GM19328 (cell line): ENCODE results near the gene RASL10B.
"Not testable (repeated sequence)": the region's sequence is repeated elsewhere in the genome, so short reads cannot be mapped to it uniquely, and the experiment has no call there.

Experiments
- ATAC-seq: cut with Tn5 transposase; IDR thresholded peaks from one replicate; pipeline ENCODE4 v1.9.1; 2021; ENCODE audit warnings: mild to moderate bottlenecking, moderate library complexity; ENCODE audit not compliant: unreplicated experiment

Gene RASL10B, protein sequence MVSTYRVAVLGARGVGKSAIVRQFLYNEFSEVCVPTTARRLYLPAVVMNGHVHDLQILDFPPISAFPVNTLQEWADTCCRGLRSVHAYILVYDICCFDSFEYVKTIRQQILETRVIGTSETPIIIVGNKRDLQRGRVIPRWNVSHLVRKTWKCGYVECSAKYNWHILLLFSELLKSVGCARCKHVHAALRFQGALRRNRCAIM

DNA sequence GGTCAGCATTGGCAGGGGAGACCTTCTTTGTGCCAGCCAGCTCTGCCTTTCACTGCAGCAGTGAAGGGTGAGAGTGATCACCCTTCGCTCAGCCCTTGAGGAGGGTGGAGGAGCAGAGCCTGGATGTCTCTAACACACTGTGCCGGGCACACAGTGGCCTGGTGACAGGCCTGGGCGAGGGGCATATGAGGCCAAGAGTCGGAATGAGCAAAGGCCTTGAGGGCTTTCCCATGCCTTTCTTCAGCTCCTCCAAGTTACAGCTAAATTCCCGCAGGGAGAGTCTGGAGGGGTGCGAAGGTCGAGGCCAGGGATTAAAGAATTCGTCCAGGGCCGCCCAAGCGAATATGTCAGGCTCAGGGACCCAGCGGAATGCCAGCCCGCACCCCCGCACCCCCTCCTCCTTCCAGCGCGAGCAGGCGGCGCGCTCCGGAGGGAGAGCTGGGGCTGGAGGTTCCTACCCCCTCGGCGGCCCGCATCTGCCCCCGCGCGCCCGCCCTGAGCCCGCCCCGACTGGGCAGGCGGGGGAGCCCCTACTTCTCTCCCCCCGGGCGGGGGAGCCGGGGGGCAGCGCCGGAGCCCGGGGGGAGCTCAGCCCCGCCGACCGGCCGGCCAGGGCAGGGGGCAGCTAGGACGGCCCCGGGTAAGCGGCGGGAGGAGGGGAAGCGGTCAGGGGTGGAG, at the start of gene RASL10B:
Gene RASL10B (plus strand): TSS at position 401 of the 678 bp plus-strand sequence. CDS start 3,546 bp downstream, outside the sequence.
- no peak for ATAC-seq

DNA sequence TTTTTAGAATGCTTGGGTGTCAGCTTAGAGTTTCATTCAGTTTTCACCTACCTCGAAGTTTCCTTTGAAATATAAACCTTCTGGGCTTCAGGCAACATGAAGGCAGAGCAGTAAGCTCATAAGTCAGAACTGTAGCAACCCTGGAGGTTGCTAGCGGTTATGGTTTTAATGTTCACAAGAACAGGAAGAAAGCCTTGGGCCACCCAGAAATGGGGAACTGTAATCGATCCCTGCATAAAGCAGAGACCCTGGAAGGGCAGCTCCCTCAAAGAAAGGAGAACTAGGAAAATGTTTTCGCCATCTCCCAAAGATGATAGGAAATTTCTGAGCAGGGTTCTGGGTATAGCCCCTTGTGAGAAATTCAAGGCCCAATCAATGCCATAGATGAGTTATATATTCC, 47.8 kb upstream of the RASL10B start:
- no peak for ATAC-seq

DNA sequence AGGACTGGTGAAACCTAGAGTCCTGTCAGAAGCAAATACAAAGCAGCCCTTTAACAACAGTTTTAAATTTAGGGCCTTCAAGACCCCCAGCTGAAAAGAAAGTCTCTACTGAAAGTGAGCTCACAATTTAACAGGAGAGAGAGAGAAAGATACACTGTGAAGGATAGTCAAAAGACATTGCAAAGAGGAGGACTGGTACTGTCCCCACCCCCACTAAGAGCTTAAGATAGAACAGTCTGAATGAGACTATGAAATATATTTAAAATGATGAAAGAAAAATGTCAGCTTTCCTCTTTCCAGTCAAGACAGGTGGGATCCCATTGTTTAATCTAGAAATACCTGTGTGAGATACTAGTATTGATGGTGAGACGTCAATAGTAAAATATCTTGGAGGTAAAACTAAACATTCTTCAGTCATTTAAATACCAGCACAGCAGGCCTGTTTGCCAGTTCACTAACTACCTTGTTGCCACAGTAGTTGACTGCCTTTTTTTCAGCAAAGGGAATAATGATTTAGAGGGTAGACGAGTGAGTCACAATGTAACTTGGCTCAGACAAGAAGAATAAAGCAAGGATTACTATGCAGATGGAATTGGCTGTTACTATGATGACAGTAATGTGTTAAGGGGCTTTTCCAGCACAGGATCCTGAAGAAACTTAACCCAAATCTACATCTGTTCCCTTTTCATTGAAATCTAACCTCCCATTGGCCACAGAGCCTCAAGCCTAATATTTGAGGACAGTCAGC, 47.2 kb upstream of the RASL10B start:
- no peak for ATAC-seq

DNA sequence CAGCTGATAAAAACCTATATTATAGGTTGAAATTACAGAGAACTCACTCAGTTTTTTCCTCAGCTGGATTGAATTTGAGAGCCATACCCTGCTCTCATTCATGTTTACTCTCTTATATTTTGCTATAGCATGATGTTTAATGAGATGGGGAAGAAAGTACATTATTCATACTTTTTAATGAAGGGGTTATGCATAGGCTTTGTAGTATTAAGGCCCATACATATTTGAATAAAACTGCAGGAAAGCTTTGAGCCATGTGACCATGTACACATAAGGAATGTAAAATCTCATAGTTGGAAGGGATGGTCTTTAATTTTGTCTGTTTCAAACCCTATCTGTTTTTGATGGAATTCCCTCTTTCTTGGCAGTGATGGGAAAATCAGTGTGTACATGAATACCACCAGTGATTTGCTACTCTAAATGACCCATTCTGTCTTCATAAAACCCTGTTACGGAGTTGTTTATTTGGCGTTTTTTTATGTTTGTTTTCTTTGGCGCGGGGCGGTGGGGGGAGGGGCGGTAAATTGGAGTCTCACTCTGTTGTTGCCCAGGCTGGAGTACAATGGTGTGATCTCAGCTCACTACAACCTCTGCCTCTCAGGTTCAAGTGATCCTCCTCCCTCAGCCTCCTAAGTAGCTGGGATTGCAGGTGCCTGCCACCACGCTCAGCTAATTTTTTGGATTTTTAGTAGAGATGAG, 38.8 kb upstream of the RASL10B start:
- no peak for ATAC-seq

DNA sequence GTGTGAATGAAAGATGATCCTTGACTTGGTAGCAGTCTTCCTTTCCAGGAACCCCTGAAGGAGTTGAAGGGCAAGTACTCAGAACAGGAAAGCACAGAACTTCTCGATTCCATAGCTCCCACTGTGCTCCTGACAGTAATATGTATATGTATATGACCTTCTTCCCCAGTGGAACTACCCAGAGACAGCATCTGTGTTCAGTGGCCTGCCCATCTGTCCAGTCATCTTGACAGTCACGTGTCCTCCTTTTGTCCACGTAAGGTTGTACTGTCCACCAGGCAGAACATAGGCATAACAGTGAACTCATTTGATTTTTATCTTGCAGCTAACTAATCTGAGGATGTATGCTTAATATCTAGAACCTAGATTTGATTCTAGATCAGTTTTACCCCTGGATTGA, 37.8 kb upstream of the RASL10B start:
- ATAC-seq = no peak

DNA sequence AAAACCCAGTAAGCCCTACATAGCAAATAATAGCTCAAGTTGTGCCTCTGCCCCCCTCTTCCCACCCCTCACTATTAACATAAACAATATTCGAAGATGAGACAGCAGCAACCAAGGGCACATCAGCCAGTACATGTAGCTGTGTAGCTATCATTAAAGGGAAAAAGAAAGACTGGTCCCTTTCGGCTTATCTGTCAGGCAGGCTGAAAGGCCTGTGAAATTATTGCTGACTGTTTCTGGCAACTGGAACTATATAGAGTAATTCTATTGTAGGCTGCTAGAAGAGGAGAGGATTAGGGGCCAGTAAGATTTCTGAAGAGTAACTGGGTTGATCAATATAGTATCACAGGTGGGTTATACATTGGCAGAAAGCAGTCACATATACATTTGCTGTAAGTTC, 36.5 kb upstream of the RASL10B start:
- ATAC-seq = no peak

DNA sequence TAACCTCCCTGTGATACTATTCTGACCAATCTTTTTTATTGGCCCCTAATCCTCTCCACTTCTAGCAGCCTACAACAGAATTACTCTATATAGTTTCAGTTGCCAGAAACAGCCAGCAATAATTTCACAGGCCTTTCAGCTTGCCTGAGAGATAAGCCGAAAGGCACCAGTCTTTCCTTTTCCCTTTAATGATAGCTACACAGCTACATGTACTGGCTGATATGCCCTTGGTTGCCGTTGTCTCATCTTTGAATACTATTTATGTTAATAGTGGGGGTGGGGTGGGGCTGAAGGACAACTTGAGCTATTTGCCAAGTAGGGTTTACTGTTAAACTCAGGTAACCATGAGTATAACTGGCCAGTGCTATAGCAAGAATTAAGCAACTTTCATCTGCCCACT, 35.8 kb upstream of the RASL10B start:
- no peak for ATAC-seq

DNA sequence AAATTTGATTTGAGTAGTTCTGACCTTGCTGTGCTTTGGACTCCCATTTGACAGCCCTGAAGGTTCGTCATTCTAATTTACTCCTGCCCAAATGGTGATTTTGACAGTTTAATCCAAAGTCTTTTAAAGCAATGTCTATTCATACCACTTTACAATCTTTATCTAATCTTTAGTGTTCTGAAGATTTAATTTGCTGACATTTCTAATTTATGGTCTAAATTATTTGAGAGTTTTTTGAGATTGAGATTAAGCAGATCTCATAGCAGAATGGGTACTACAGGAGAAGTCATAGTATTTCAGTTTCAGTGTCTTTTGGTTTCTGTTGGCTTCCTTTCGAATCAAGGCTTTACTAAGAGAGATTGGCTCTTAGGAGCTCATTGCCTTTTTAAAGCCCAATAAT, 32.6 kb upstream of the RASL10B start:
- ATAC-seq = no peak

DNA sequence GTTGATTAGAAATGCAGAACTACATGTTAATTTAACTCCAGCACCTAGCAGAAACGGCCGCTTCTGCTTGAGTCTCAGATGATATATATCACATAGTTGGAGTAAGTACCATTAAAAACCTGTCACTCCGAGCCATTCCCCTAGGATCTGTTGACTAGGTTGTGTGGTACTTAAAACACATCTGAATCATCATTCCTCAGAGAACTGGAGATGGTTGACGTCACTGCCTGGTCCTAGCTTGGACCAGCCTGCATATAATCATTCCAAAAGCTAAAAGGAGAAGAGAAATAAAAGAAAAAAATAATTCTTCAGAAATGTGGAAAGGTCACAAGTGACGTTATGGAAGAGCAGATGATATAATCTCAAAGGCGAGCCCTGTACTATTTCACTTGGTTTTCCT, 31.3 kb upstream of the RASL10B start:
- ATAC-seq = no peak

DNA sequence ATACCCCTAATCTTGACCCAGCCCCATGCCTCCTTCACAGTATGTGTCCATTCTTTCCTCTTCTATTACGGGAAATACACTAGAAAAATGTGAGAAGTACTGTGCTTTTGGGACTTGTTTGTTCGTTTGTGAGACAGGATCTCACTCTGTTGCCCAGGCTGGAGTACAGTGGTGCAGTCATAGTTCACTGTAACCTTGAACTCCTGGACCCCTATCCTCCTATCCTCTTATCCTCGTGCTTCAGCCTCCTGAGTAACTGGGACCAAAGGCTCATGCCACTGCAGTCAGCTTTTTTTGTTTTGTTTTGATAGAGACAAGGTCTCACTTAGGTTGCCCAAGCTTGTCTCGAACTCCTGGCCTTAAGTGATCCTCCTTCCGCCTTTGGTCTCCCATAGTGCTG, 29.9 kb upstream of the RASL10B start:
- no peak for ATAC-seq

DNA sequence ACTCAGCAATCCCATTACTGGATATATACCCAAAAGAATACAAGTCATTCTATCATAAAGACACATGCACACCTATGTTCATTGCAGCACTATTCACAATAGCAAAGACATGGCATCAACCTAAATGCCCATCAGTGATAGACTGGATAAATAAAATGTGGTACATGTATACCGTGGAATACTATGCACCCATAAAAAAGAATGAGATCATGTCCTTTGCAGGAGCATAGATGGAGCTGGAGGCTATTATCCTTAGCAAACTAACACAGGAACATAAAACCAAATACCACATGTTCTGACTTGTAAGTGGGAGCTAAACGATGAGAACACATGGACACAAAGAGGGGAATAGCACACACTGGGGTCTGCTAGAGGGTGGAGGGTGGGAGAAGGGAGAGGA, 28.1 kb upstream of the RASL10B start:
- not testable (repeated sequence) for ATAC-seq

DNA sequence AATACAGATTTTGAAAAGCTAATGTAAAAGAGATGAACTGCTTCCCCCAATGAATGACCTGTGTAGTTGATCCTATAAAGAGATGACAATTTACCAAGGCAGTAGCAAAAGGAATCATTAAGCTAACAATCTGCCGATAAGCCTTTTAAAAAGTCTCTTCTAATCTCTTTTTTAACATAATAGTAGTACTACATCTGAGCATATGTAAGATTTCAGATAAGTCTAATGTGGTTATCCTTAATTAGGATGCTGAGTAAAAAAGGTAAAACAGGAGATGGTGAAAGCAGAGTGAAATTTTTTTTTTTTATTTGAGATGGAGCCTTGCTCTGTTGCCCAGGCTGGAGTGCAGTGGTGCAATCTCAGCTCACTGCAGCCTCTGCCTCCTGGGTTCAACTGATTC, 26.2 kb upstream of the RASL10B start:
- ATAC-seq = no peak

DNA sequence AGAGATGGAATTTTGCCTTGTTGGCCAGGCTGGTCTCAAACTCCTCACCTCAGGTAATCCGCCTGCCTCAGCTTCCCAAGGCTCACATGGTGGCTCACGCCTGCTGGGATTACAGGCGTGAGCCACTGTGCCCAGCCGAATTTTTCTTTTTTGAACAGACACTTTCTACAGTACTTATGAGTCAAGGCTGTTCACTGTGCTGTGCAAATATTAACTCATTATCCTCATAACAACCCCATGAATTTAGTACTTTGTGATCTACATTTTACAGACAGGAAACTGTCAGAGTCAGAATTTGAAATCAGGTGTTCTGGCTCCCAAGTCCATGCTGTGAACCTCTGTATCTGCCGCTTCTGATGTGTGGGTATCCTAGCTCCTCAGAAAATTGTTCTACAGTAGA, 25.7 kb upstream of the RASL10B start:
- ATAC-seq = no peak

DNA sequence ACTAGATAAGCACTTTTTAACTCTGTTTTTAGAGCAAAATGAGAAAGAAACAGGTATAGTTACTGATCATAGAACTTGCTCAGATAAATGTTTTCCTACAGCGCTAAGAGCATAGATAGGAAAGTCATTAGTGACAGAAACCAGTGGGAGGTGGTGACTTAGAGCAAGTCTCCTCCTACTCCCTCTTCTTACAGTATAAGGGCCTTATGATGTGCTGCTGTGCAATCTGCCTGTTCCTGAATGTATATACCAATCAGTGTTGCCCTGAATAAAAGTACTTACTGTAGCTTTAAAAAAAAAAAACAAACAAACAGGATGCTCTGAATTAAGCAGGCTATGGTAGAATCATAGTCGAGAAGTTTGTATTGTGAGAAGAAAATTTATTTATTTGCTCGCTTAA, 23.3 kb upstream of the RASL10B start:
- no peak for ATAC-seq

DNA sequence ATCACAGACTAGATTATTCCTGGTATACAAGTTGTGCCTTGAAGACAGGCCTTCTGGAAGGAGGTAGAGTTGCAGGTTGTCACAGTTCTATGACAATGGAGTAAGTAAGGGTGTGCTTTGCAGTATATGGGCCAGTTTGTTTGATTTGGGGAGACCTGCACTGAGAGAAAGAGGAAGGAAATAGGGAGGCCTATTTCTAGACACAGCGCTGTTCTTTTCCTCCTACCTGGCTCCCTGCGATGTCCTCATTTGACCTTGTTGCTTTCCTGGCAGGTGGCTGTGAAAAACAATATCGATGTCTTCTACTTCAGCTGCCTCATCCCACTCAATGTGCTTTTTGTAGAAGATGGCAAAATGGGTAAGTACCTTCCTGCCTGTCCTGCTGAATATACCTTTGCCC, 22.5 kb upstream of the RASL10B start:
- no peak for ATAC-seq

DNA sequence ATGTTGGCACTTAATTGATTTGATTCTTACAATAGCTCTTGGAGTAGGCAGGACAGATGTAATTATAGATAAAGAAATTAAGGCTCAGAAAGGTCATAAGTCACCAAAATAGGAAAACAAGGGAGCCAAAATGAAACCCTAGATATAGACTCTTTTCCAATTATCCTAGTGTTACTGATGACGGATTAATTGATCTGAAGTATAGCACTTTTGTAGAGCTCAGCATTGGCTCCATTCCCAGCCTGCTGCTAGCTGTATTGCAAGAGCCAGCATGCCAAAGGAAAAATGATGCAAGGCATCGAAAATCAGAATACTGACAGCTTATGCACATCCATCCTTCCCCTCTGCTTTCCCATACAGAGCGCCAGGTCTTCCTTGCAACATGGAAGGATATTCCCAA, 21.6 kb upstream of the RASL10B start:
- ATAC-seq = no peak

DNA sequence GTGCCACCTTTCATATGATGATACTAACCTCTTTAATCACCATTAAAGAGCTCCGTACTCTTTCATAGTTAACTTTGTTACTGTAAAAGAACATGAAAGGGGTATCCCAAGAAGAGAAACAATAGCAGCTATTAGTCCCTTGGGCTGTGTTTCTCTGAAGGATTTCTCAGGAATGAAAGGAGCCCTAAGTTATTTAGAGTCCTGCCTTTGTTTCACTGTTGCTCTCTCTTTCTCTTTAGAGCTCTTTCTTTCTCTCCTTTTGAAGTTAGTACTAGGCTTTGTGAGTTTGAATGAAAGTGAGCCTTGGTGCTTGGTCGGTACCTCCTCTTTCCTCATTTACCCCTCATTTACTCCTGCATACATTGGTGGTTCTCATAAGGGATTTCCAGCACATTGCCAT, 20.5 kb upstream of the RASL10B start:
- ATAC-seq = no peak

DNA sequence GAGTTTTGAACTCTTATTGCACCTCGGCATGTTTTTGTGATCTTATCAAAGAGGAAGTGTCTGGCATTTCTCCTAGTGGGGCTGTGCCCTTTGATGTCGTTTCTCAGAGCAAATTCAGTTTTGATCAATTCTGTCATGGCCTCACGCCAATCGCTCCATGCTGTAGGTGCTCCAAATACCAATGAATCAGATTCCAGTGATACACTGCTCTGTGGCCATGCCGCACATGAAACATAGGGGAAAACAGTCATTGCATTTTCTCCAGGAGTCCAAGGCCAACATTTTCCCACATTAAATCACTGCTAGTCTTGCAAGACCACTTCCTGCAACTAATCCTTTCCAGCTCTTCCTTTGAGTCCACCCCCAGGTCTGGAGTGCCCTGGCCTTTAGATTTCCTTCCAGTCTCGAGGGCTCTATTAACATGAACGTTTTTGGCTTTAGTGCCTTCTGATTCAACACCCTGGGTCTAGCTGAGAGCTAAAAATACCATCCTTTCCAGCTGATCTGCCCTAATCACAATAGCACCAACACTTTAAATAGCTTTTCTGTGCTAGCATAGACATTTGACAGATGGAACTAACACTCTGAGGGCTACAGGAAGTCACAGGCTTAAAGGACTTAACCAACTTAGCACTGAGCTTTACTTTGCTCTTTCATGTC, 18.2 kb upstream of the RASL10B start:
- ATAC-seq = no peak

DNA sequence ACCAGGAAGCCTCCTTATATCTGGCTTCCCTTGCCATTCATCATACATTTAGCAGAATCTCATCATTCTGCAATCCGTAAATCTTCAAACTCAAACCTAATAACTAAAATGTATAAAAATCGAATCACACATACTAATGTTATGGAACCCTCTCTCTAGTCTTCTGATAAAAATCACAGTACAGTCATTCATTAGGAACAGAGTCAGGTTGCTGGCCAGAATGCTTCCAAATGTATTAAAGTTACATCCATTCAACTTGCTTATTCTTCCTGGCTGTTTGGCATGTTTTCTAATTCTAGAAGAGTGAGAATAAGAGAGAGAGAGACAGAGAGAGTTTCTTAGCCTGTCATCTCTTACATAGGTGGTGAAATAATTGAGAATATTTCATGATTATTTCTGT, 16.5 kb upstream of the RASL10B start:
- ATAC-seq = no peak

DNA sequence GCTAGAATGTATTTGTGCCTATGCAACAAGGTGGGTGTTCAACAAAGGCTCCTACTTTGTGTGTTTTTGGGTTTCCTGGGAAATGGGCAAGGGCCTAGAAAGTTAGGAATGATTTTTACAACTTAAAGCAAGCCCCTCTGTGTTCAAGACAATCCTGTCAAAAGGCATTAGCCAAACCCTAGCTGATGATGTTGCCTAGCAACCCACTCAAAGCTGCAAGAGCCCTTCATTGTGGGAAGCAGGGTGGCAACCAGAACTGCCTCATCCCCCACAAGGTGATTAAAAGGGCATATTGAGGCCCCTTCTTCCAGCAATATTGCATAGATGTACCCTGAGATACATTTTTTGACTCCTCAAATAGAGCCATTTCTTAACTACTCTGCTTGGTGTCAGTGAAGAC, 16.0 kb upstream of the RASL10B start:
- no peak for ATAC-seq

DNA sequence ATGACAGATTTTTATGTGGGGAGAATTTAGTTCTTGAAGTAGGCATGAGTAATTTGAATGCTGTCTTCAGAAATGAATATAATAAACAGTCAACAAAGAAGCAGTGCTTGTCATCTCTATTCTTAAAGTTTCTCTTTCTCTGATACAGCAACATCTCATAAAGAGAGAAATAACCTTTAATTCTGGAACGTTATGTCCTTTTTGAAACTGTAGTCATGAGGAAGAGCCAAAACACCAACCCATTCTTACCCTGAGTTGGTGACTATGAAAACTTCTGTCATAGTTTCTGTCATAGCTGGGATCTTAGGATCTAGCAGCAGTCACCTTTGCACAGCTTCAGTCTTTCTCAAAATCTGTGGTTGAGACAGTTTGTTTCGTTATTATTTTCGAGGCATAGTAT, 15.3 kb upstream of the RASL10B start:
- ATAC-seq = no peak
